Caco-2 (cell line): ENCODE measurements around the gene CXCL12. TPM values are rescaled to one million over a fixed set of nuclear protein-coding genes. Genes with fewer than 3 reads are reported as not detected.

Experiments used
- BruUV-seq: library from RNA; stranded (reverse); fragments of 400-500 nt; replicated peaks from 2 replicates; lab custom pipeline; 2021; lab: Mats Ljungman, UMichigan
- CTCF ChIA-PET: fragments of 300-600 bp; sonication (Branson Sonifier 250); formaldehyde crosslinking; loops from one replicate; lab custom pipeline; 2022; ENCODE audit warnings: antibody characterized with exemption; lab: Charles Lee
- POLR2A ChIA-PET: fragments of 300-600 bp; sonication (Branson Sonifier 250); formaldehyde crosslinking; loops from one replicate; lab custom pipeline; 2022; ENCODE audit warnings: antibody characterized with exemption; lab: Charles Lee
- DNase-seq, 2 experiments: peaks; one replicate each; pipeline versions ENCODE4 v3.0.0 to v3.0.0-alpha.2; 2020 to 2022
- H3K27me3 ChIP-seq: replicated peaks from 2 replicates; pipeline ENCODE4 v1.6.0; 2011; ENCODE audit warnings: low read length; ENCODE audit not compliant: control insufficient read depth, insufficient read depth
- H3K36me3 ChIP-seq: 2 replicates; pipeline ENCODE4 v1.5.1; 2011; ENCODE audit warnings: low read length; ENCODE audit not compliant: control insufficient read depth, insufficient read depth
- H3K4me1 ChIP-seq: fragments of 250-450 bp; sonication (Bioruptor Pico); 2 replicates; pipeline ENCODE4 v1.5.1; 2020; ENCODE audit warnings: mild to moderate bottlenecking
- H3K4me3 ChIP-seq: 2 replicates; pipeline ENCODE4 v1.5.1; 2011; ENCODE audit warnings: low read depth, mild to moderate bottlenecking, control low read depth, low read length
- H3K9me3 ChIP-seq: fragments of 250-450 bp; sonication (Bioruptor Pico); 2 replicates; pipeline ENCODE4 v1.5.1; 2020; ENCODE audit warnings: mild to moderate bottlenecking, moderate library complexity
- H3K27ac Mint-ChIP-seq: one replicate; pipeline ENCODE4 v1.8.0; 2022; ENCODE audit warnings: mixed read lengths; ENCODE audit not compliant: unreplicated experiment
- H3K27me3 Mint-ChIP-seq: one replicate; pipeline ENCODE4 v1.8.0; 2022; ENCODE audit warnings: mixed read lengths; ENCODE audit not compliant: insufficient read depth, unreplicated experiment
- H3K36me3 Mint-ChIP-seq: one replicate; pipeline ENCODE4 v1.8.0; 2022; ENCODE audit warnings: mild to moderate bottlenecking, mixed read lengths; ENCODE audit not compliant: insufficient read depth, unreplicated experiment
- H3K4me1 Mint-ChIP-seq: one replicate; pipeline ENCODE4 v1.8.0; 2022; ENCODE audit warnings: low read depth, mixed read lengths; ENCODE audit not compliant: unreplicated experiment
- H3K4me3 Mint-ChIP-seq: one replicate; pipeline ENCODE4 v1.8.0; 2022; ENCODE audit warnings: mild to moderate bottlenecking, moderate library complexity, mixed read lengths; ENCODE audit not compliant: unreplicated experiment
- H3K9me3 Mint-ChIP-seq: one replicate; pipeline ENCODE4 v1.8.0; 2022; ENCODE audit warnings: mixed read lengths; ENCODE audit not compliant: unreplicated experiment
- intact Hi-C: fragments of 100-400 bp; cut with micrococcal nuclease; formaldehyde crosslinking; loops from one replicate; pipeline ENCODE4 v1.10.0; 2022; ENCODE audit not compliant: unreplicated experiment
- total RNA-seq: library from RNA; stranded (reverse); gene quantifications from 2 replicates; pipeline ENCODE4 v1.2.3, GENCODE V29; 2022
- TF ChIP-seq, protein P1 (sequence below), 2 experiments: fragments of 200-600 bp in 1 of 2; IDR thresholded peaks; 1 replicate in 1 of 2; 2 replicates in 1 of 2; pipeline versions ENCODE4 v1.5.1 to v1.8.0; 2011 to 2022; ENCODE audit warnings: antibody characterized with exemption in 1 of 2, control low read depth in 1 of 2, inconsistent platforms in 1 of 2, low read depth in 1 of 2, low read length in 1 of 2, mild to moderate bottlenecking in 1 of 2, moderate library complexity in 1 of 2; ENCODE audit not compliant: insufficient read depth in 1 of 2, severe bottlenecking in 1 of 2, unreplicated experiment in 1 of 2

Gene CXCL12
- total RNA-seq, 1 experiment from 2014 or later, result 0.27 TPM

DNA sequence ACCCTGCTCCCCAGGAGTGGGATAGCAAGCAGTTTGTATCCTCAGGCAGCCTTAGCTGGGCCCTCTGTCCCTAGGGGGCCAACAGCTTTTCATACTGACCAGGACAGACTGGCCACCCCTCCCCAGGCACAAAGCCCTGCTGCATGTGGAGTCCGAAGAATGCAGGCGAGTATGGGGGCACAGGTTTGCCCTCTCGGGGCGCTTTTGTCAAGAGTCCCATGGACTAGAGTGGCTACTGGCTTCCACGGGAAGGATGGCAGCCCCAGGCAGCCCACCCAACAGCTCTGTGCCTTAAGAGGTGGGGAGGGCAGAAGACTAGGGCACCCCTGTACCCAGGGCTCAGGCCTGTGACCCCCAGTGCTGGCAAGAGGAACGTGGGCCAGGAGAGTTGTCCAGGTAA lies 10.7 kb downstream of the CXCL12 start:
- peaks cover 3% of the 10 kb centered on the region; the same call in 1 of the 2 replicates for H3K9me3 ChIP-seq
- BruUV-seq, result no TSS peak
- Mint-ChIP-seq H3K4me3 (no peak overlapping the region), H3K36me3 (no peaks in the 10 kb centered on the region), H3K4me1 (no peaks in the 10 kb centered on the region), H3K9me3 (no peaks in the 10 kb centered on the region), H3K27ac (no peak overlapping the region), H3K27me3 (peaks cover 20% of the 10 kb centered on the region)
- no peaks in the 10 kb centered on the region for H3K4me1 ChIP-seq
- ChIA-PET POLR2A (no interaction called here), CTCF (no interaction called here)
- TF ChIP-seq, protein P1, sequence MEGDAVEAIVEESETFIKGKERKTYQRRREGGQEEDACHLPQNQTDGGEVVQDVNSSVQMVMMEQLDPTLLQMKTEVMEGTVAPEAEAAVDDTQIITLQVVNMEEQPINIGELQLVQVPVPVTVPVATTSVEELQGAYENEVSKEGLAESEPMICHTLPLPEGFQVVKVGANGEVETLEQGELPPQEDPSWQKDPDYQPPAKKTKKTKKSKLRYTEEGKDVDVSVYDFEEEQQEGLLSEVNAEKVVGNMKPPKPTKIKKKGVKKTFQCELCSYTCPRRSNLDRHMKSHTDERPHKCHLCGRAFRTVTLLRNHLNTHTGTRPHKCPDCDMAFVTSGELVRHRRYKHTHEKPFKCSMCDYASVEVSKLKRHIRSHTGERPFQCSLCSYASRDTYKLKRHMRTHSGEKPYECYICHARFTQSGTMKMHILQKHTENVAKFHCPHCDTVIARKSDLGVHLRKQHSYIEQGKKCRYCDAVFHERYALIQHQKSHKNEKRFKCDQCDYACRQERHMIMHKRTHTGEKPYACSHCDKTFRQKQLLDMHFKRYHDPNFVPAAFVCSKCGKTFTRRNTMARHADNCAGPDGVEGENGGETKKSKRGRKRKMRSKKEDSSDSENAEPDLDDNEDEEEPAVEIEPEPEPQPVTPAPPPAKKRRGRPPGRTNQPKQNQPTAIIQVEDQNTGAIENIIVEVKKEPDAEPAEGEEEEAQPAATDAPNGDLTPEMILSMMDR (IDR thresholded peaks at IDR 0.05; ENCODE audit: insufficient read depth in 1 of 2, low read depth in 1 of 2, low read length in 1 of 2, severe bottlenecking in 1 of 2, unreplicated experiment in 1 of 2), result no peak
- no peak for DNase-seq
- H3K27me3 ChIP-seq, result no peaks in the 10 kb centered on the region
- H3K4me3 ChIP-seq, result no peak overlapping the region
- H3K36me3 ChIP-seq, result no peaks in the 10 kb centered on the region
- intact Hi-C loops, result no loop called here

DNA sequence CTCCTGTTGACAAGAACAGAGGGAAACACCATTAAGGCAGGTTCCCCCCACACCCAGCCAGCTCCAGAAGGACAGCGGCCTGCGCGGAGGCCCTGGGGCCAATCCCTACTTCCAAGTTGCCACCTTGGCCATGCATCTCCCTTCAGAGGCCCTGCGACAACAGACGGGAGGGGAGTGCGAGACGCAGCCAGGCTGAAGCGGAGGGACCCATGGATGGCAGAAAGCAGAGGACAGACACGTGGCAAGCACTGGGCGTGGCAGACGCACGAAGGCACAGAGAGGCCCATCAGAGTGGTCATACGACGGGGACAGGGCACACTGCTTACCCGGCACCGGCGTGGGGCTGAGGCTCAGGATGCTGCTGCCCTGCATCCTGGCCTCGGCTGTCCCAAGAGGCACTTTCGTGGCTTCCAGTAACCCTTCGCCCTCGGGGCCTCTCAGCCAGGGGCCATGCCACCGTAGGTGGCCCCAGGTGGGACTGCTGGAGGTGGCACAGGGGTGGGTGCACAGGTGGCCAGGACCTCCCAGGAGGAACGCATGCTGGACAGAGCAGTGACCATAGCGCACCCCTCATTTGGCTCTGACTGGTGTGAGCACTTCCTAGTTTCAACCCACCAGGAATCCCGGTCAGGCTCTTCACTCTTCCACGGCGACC lies 11.4 kb downstream of the CXCL12 start:
- no peaks in the 10 kb centered on the region for H3K4me1 ChIP-seq
- no peaks in the 10 kb centered on the region for H3K27me3 ChIP-seq
- no peak overlapping the region for H3K4me3 Mint-ChIP-seq
- TF ChIP-seq, protein P1 (IDR thresholded peaks at IDR 0.05; ENCODE audit: insufficient read depth in 1 of 2, low read depth in 1 of 2, low read length in 1 of 2, severe bottlenecking in 1 of 2, unreplicated experiment in 1 of 2), result no peak
- peaks cover 21% of the 10 kb centered on the region for H3K27me3 Mint-ChIP-seq
- DNase-seq, result no peak
- no peaks in the 10 kb centered on the region for H3K9me3 Mint-ChIP-seq
- H3K36me3 ChIP-seq, result no peaks in the 10 kb centered on the region
- H3K27ac Mint-ChIP-seq, result no peak overlapping the region
- no peak overlapping the region for H3K4me3 ChIP-seq
- ChIA-PET CTCF (no interaction called here), POLR2A (no interaction called here)
- no peaks in the 10 kb centered on the region for H3K4me1 Mint-ChIP-seq
- no TSS peak for BruUV-seq
- intact Hi-C loops, result no loop called here
- H3K9me3 ChIP-seq, result peaks cover 3% of the 10 kb centered on the region; the same call in 1 of the 2 replicates
- no peaks in the 10 kb centered on the region for H3K36me3 Mint-ChIP-seq

DNA sequence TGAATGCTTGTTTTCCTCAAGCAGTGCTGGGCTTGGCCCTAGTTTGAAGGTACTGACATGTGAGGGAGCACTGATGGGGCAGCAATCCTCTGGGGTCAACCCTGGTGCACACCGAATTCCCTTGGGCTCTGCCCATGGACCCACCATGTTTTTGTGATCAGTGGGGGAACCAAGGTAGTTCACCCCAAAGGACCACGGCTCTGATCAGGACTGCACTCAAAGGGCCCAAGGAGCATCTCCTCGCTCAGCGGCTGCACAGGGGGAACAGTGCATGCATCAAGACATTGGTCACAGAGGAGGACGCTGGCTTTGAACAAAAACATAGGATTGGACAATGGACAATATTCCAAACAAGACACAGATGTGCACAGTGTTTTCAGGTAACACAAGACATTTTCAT lies 12.7 kb downstream of the CXCL12 start:
- POLR2A ChIA-PET, result no interaction called here
- H3K36me3 ChIP-seq, result no peaks in the 10 kb centered on the region
- DNase-seq, result no peak
- no peaks in the 10 kb centered on the region for H3K27me3 ChIP-seq
- no TSS peak for BruUV-seq
- no peak overlapping the region for H3K4me3 ChIP-seq
- Mint-ChIP-seq H3K4me3 (no peak overlapping the region), H3K9me3 (no peaks in the 10 kb centered on the region), H3K4me1 (no peaks in the 10 kb centered on the region), H3K27me3 (peaks cover 22% of the 10 kb centered on the region), H3K27ac (no peak overlapping the region), H3K36me3 (no peaks in the 10 kb centered on the region)
- peaks cover 3% of the 10 kb centered on the region; the same call in 1 of the 2 replicates for H3K9me3 ChIP-seq
- intact Hi-C loops, result no loop called here
- H3K4me1 ChIP-seq, result no peaks in the 10 kb centered on the region
- TF ChIP-seq, protein P1 (IDR thresholded peaks at IDR 0.05; ENCODE audit: insufficient read depth in 1 of 2, low read depth in 1 of 2, low read length in 1 of 2, severe bottlenecking in 1 of 2, unreplicated experiment in 1 of 2), result no peak
- CTCF ChIA-PET, result interaction anchor here (0.5 kb wide), 1 partner anchor 9 kb away, joined by 3 read pairs; no protein-coding TSS in a partner anchor
